Gastroesophageal sphincter (tissue), 3 donors: ENCODE measurements around the gene SPTB.

Experiments used
- CTCF ChIP-seq, 4 experiments: fragments of 200-600 bp in 2 of 4; fragments of 450-650 bp in 2 of 4; sonication (generic) in 1 of 4; IDR thresholded peaks; one replicate each; pipeline ENCODE4 v1.5.1; 2017 to 2019; ENCODE audit warnings: antibody characterized with exemption in 4 of 4, mild to moderate bottlenecking in 2 of 4, moderate library complexity in 2 of 4
- EP300 ChIP-seq: sonication (generic); formaldehyde crosslinking; IDR thresholded peaks from one replicate; pipeline ENCODE4 v1.6.1; 2017; ENCODE audit warnings: antibody characterized with exemption, mild to moderate bottlenecking

- TF ChIP-seq CTCF (IDR thresholded peaks at IDR 0.05) (no peak), EP300 (no peak)
Measured at GRCh38 chr14:64772397-64772950, 107.2 kb downstream of the SPTB start.
